Neural progenitor cell (in vitro differentiated cells): Measurements from ENCODE around the gene GPM6B.

Experiments used
- EZH2 ChIP-seq: fragments of 200-600 bp; sonication (generic); IDR thresholded peaks from 2 replicates; pipeline ENCODE4 v1.6.1; 2017; ENCODE audit warnings: antibody characterized with exemption, mild to moderate bottlenecking, moderate library complexity
- TF ChIP-seq, protein P1 (sequence below): fragments of 200-600 bp; sonication (generic); IDR thresholded peaks from 2 replicates; pipeline ENCODE4 v1.5.1; 2017; ENCODE audit warnings: antibody characterized with exemption, mild to moderate bottlenecking

DNA sequence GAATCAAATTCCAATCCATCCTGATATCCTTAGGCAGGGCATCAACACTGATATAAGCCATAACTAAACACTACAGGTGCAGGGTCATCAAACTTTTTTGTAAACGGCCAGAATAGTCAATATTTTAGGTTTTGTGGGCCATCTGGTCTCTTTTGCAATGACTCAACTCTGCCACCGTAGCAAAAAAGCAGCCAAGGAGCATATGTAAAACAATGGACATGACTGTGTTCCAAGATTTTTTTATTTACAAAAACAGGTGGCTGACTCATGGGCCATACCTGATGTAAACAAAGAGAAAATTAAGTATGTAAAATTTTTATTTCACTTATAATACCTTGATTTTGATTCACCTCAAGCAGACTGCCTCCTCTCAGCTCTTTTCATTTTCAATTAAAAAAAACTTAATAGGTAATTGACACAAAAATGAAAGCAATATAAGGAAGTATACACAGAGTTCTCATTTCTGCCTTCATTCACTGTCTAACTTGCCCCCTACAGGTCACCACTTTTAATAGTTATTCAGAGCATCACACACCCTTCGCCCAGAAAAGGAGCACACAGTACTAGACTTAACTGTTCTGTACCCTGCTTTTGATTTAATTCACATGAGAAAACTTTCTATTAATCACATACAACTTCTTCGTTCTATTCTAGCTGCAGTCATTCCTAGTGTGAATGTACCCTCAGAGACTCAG, 35.3 kb upstream of the GPM6B start:
- TF ChIP-seq, protein P1, sequence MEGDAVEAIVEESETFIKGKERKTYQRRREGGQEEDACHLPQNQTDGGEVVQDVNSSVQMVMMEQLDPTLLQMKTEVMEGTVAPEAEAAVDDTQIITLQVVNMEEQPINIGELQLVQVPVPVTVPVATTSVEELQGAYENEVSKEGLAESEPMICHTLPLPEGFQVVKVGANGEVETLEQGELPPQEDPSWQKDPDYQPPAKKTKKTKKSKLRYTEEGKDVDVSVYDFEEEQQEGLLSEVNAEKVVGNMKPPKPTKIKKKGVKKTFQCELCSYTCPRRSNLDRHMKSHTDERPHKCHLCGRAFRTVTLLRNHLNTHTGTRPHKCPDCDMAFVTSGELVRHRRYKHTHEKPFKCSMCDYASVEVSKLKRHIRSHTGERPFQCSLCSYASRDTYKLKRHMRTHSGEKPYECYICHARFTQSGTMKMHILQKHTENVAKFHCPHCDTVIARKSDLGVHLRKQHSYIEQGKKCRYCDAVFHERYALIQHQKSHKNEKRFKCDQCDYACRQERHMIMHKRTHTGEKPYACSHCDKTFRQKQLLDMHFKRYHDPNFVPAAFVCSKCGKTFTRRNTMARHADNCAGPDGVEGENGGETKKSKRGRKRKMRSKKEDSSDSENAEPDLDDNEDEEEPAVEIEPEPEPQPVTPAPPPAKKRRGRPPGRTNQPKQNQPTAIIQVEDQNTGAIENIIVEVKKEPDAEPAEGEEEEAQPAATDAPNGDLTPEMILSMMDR: no peak
- TF ChIP-seq EZH2: no peak
